ENCODE data around the gene KIAA2012.

KIAA2012 gene

DNA sequence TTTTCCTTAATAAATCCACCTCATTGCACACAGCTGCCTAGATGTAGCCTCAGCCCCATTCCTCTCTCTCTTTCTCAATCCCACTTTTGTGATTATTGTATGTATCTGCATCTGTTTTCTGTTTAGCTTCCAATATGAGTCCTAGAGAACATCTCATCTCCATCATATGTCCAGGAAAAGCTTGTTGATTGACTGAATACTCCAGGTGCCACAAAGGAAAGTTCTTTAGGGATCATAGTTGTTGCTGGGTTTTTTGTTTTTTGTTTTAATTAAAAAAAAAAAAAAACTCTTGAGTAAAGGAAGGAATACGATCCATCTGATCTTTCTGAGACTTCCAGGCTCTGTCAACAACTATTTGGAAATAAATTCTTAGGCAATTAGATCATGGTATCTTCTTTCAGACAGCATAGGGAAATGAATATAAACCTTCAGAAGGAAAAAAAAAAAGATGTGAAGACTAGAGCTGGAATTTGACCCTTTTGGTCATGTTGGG is 42.5 kb downstream of the KIAA2012 start:
- Histone ChIP-seq H3K4me1 (ENCODE audit: insufficient read depth, insufficient read length) (peaks cover 9% of the 10 kb centered on the region), H3K9me3 (ENCODE audit: insufficient read depth, low read length) (peaks cover 13% of the 10 kb centered on the region), H3K36me3 (ENCODE audit: insufficient read depth, insufficient read length, low read length) (no peaks in the 10 kb centered on the region), H3K9ac (ENCODE audit: insufficient read length, low read depth) (no peak overlapping the region), H3K4me3 (ENCODE audit: insufficient read length, low read depth) (no peak overlapping the region), H3K27me3 (ENCODE audit: insufficient read depth, insufficient read length) (no peaks in the 10 kb centered on the region)
- TF ChIP-seq YY1 (IDR thresholded peaks at IDR 0.05; ENCODE audit: insufficient read depth, insufficient read length) (no peak), ZNF274 (IDR thresholded peaks at IDR 0.05; ENCODE audit: low read depth, low read length) (no peak), SUZ12 (IDR thresholded peaks at IDR 0.05; ENCODE audit: extremely low read depth, insufficient read depth, insufficient read length) (no peak)
- DNase-seq (ENCODE audit: low read depth, low spot score), result no peak

- Histone ChIP-seq H3K4me1 (ENCODE audit: insufficient read depth, insufficient read length) (peaks cover 9% of the 10 kb centered on the region), H3K9me3 (ENCODE audit: insufficient read depth, low read length) (peaks cover 21% of the 10 kb centered on the region), H3K9ac (ENCODE audit: insufficient read length, low read depth) (no peak overlapping the region), H3K4me3 (ENCODE audit: insufficient read length, low read depth) (no peak overlapping the region), H3K36me3 (ENCODE audit: insufficient read depth, insufficient read length, low read length) (no peaks in the 10 kb centered on the region), H3K27me3 (ENCODE audit: insufficient read depth, insufficient read length) (no peaks in the 10 kb centered on the region)
- no peak for DNase-seq (ENCODE audit: low read depth, low spot score)
- TF ChIP-seq SUZ12 (IDR thresholded peaks at IDR 0.05; ENCODE audit: extremely low read depth, insufficient read depth, insufficient read length) (no peak), ZNF274 (IDR thresholded peaks at IDR 0.05; ENCODE audit: low read depth, low read length) (no peak), YY1 (IDR thresholded peaks at IDR 0.05; ENCODE audit: insufficient read depth, insufficient read length) (no peak)
These were observed 43.6 kb downstream of the KIAA2012 start for GRCh38 chr2:202116691-202117090.

DNA sequence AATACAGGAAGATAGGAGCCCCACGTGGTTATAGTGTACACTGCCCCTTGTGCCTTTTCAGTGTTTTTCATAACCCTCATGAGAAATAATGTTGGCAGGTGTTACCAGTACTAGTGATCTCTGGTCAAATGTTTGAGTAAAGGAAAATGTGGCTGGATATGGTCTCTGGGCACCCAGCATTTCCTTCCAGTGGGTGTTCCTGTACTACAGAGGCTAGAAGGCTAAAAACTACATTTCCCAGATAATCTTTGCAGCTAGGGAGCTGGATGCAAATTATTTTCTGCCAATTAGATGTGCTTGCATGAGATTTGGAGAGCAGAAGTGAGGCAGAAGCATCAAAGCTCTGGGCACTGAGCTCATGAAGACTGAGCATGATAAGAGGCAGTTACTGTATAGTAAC is 45.1 kb downstream of the KIAA2012 start:
- peaks cover 21% of the 10 kb centered on the region for H3K9me3 ChIP-seq (ENCODE audit: insufficient read depth, low read length)
- H3K9ac ChIP-seq (ENCODE audit: insufficient read length, low read depth), result no peak overlapping the region
- H3K4me3 ChIP-seq (ENCODE audit: insufficient read length, low read depth), result no peak overlapping the region
- H3K4me1 ChIP-seq (ENCODE audit: insufficient read depth, insufficient read length), result peaks cover 8% of the 10 kb centered on the region
- H3K36me3 ChIP-seq (ENCODE audit: insufficient read depth, insufficient read length, low read length), result no peaks in the 10 kb centered on the region
- no peak for TF ChIP-seq YY1 (IDR thresholded peaks at IDR 0.05; ENCODE audit: insufficient read depth, insufficient read length)
- no peak for TF ChIP-seq SUZ12 (IDR thresholded peaks at IDR 0.05; ENCODE audit: extremely low read depth, insufficient read depth, insufficient read length)
- no peak for DNase-seq (ENCODE audit: low read depth, low spot score)
- no peaks in the 10 kb centered on the region for H3K27me3 ChIP-seq (ENCODE audit: insufficient read depth, insufficient read length)

DNA sequence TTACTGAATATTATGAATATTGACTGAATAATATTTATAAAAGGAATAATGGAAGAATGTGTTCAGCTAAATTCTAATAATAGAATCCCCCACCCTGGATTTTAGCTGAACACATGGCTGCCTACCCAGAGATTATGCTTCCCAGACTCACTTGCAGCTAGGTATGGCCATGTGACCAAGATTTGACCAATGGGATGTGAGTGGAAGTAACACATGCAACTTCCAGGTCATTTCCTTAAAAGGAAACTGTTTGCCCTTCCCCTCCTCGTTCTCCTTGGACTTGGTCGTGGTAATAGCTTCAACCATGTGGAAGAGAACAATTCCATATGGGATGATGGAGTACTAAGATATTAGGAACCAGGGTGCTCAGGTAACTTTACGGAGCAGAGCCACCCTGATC is 47.8 kb downstream of the KIAA2012 start:
- H3K9me3 ChIP-seq (ENCODE audit: insufficient read depth, low read length), result peaks cover 21% of the 10 kb centered on the region
- no peaks in the 10 kb centered on the region for H3K27me3 ChIP-seq (ENCODE audit: insufficient read depth, insufficient read length)
- H3K4me1 ChIP-seq (ENCODE audit: insufficient read depth, insufficient read length), result peaks cover 7% of the 10 kb centered on the region
- no peak overlapping the region for H3K9ac ChIP-seq (ENCODE audit: insufficient read length, low read depth)
- H3K36me3 ChIP-seq (ENCODE audit: insufficient read depth, insufficient read length, low read length), result no peaks in the 10 kb centered on the region
- TF ChIP-seq ZNF274 (IDR thresholded peaks at IDR 0.05; ENCODE audit: low read depth, low read length) (no peak), YY1 (IDR thresholded peaks at IDR 0.05; ENCODE audit: insufficient read depth, insufficient read length) (no peak)
- DNase-seq (ENCODE audit: low read depth, low spot score), result no peak
- H3K4me3 ChIP-seq (ENCODE audit: insufficient read length, low read depth), result no peak overlapping the region

- Histone ChIP-seq H3K4me1 (ENCODE audit: insufficient read depth, insufficient read length) (peaks cover 7% of the 10 kb centered on the region), H3K9ac (ENCODE audit: insufficient read length, low read depth) (no peak overlapping the region), H3K36me3 (ENCODE audit: insufficient read depth, insufficient read length, low read length) (no peaks in the 10 kb centered on the region), H3K27me3 (ENCODE audit: insufficient read depth, insufficient read length) (no peaks in the 10 kb centered on the region), H3K4me3 (ENCODE audit: insufficient read length, low read depth) (no peak overlapping the region), H3K9me3 (ENCODE audit: insufficient read depth, low read length) (peaks cover 21% of the 10 kb centered on the region)
- no peak for TF ChIP-seq YY1 (IDR thresholded peaks at IDR 0.05; ENCODE audit: insufficient read depth, insufficient read length)
- no peak for TF ChIP-seq SUZ12 (IDR thresholded peaks at IDR 0.05; ENCODE audit: extremely low read depth, insufficient read depth, insufficient read length)
- TF ChIP-seq ZNF274 (IDR thresholded peaks at IDR 0.05; ENCODE audit: low read depth, low read length), result no peak
- no peak for DNase-seq (ENCODE audit: low read depth, low spot score)
These were observed 48.6 kb downstream of the KIAA2012 start for GRCh38 chr2:202121532-202122162.

GRCh38 chr2:202122163-202122540 is 49.1 kb downstream of the KIAA2012 start:
- no peak for DNase-seq (ENCODE audit: low read depth, low spot score)
- no peak overlapping the region for H3K4me3 ChIP-seq (ENCODE audit: insufficient read length, low read depth)

DNA sequence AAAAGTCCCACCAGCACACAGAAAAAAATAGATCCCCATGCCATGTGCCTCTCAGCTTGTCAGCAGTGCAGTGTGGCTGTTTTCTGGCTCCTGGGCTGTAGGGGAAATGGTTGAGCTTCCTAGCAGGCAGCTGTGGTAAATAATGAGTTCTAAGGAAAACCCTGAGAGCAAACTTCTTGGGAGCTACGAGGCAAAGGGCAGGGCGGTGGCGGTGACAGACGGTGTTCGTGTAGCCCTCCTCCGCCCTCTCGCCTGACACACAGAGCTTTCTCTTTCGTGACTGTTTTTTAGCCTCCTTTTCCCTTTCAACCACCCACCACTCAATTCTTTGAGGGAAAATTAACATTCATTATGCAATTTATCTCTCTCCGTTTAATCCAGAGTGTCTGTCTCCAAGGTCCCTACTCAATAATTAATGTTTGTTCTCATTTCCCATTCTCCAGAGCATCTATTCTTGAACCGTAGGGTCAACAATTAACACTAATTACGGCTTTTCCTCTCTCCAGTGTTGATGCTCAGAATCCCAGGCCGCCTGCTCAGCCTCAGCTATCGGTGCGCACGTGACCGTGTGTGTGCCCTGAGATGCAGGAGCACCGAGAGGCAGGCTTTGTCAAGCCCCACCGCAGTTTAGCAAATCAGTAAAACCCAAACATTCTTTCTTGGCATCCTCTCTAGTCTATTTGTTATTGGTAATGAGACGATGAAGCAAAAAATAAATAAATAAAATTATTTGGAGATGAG is 50.1 kb downstream of the KIAA2012 start:
- peaks cover 5% of the 10 kb centered on the region for H3K4me1 ChIP-seq (ENCODE audit: insufficient read depth, insufficient read length)
- no peaks in the 10 kb centered on the region for H3K27me3 ChIP-seq (ENCODE audit: insufficient read depth, insufficient read length)
- TF ChIP-seq YY1 (IDR thresholded peaks at IDR 0.05; ENCODE audit: insufficient read depth, insufficient read length) (no peak), ZNF274 (IDR thresholded peaks at IDR 0.05; ENCODE audit: low read depth, low read length) (no peak), SUZ12 (IDR thresholded peaks at IDR 0.05; ENCODE audit: extremely low read depth, insufficient read depth, insufficient read length) (no peak)
- DNase-seq (ENCODE audit: low read depth, low spot score), result no peak
- H3K9ac ChIP-seq (ENCODE audit: insufficient read length, low read depth), result no peak overlapping the region
- no peaks in the 10 kb centered on the region for H3K36me3 ChIP-seq (ENCODE audit: insufficient read depth, insufficient read length, low read length)
- H3K4me3 ChIP-seq (ENCODE audit: insufficient read length, low read depth), result no peak overlapping the region
- H3K9me3 ChIP-seq (ENCODE audit: insufficient read depth, low read length), result peaks cover 21% of the 10 kb centered on the region

More at GRCh38 chr2:202122163-202122540, 49.1 kb downstream of the KIAA2012 start:
- Histone ChIP-seq H3K9ac (ENCODE audit: insufficient read length, low read depth) (no peak overlapping the region), H3K9me3 (ENCODE audit: insufficient read depth, low read length) (peaks cover 21% of the 10 kb centered on the region), H3K36me3 (ENCODE audit: insufficient read depth, insufficient read length, low read length) (no peaks in the 10 kb centered on the region), H3K4me1 (ENCODE audit: insufficient read depth, insufficient read length) (peaks cover 5% of the 10 kb centered on the region), H3K27me3 (ENCODE audit: insufficient read depth, insufficient read length) (no peaks in the 10 kb centered on the region)
- TF ChIP-seq ZNF274 (IDR thresholded peaks at IDR 0.05; ENCODE audit: low read depth, low read length) (no peak), SUZ12 (IDR thresholded peaks at IDR 0.05; ENCODE audit: extremely low read depth, insufficient read depth, insufficient read length) (no peak), YY1 (IDR thresholded peaks at IDR 0.05; ENCODE audit: insufficient read depth, insufficient read length) (no peak)

Measured in NT2/D1 (cell line).